Osteoblast (primary cell): Measurements from ENCODE around the gene SYNJ2. TPM values are rescaled to one million over a fixed set of nuclear protein-coding genes. Genes with fewer than 3 reads are reported as not detected.
A peak's percentile ranks its signal among the peaks of the same experiment; 100 is the strongest.

Experiments used
- DNase-seq: peaks from one replicate; pipeline ENCODE4 v3.0.0; 2011; ENCODE audit warnings: low spot score, mixed read lengths; ENCODE audit not compliant: insufficient read length; ENCODE audit errors: missing footprints
- H2AFZ ChIP-seq: 2 replicates; pipeline ENCODE4 v1.6.0; 2011; ENCODE audit warnings: mild to moderate bottlenecking, low read length
- H3K27ac ChIP-seq: 2 replicates; pipeline ENCODE4 v1.5.1; 2011; ENCODE audit warnings: mild to moderate bottlenecking, low read depth, low read length, moderate library complexity
- H3K27me3 ChIP-seq: 2 replicates; pipeline ENCODE4 v1.6.0; 2012; ENCODE audit warnings: mild to moderate bottlenecking, control low read depth, inconsistent platforms, low read length, moderate library complexity; ENCODE audit not compliant: insufficient read depth
- H3K36me3 ChIP-seq: 2 replicates; pipeline ENCODE4 v1.5.1; 2011; ENCODE audit warnings: mild to moderate bottlenecking, low read length, control low read depth, moderate library complexity; ENCODE audit not compliant: insufficient read depth
- H3K4me1 ChIP-seq: 2 replicates; pipeline ENCODE4 v1.5.1; 2011; ENCODE audit warnings: mild to moderate bottlenecking, low read length, control low read depth, moderate library complexity; ENCODE audit not compliant: insufficient read depth
- H3K4me2 ChIP-seq: 2 replicates; pipeline ENCODE4 v1.6.0; 2011; ENCODE audit warnings: mild to moderate bottlenecking, low read length; ENCODE audit not compliant: insufficient read depth
- H3K4me3 ChIP-seq: fragments of 200-600 bp; sonication (generic); 3 replicates; pipeline ENCODE4 v1.5.1; 2012; ENCODE audit warnings: mild to moderate bottlenecking, low read length, inconsistent platforms; ENCODE audit not compliant: insufficient read depth
- H3K79me2 ChIP-seq: 2 replicates; pipeline ENCODE4 v1.6.0; 2012; ENCODE audit warnings: mild to moderate bottlenecking, low read length, control low read depth, inconsistent platforms; ENCODE audit not compliant: insufficient read depth
- H3K9me3 ChIP-seq: 2 replicates; pipeline ENCODE4 v1.5.1; 2011; ENCODE audit warnings: low read depth, low read length, control low read depth
- H4K20me1 ChIP-seq: 2 replicates; pipeline ENCODE4 v1.6.0; 2012; ENCODE audit warnings: mild to moderate bottlenecking, low read length, control low read depth; ENCODE audit not compliant: insufficient read depth
- CTCF ChIP-seq: IDR thresholded peaks from 2 replicates; pipeline ENCODE4 v1.5.1; 2011; ENCODE audit warnings: mild to moderate bottlenecking, low read depth, low read length, moderate library complexity; ENCODE audit errors: extremely low read depth
- total RNA-seq: library from RNA; depleted of rRNA; stranded (reverse); fragments of >200 nt; gene quantifications from 2 replicates; pipeline ENCODE4 v1.2.3, GENCODE V29; 2012

Gene SYNJ2
- total RNA-seq, 1 donor = 94.8 TPM

GRCh38 chr6:158053377-158054313 is 72.0 kb downstream of the SYNJ2 start:
- no peak for TF ChIP-seq CTCF
- H3K27me3 ChIP-seq = no peaks in the 10 kb centered on the region
- no peak overlapping the region for H3K4me3 ChIP-seq
- peaks cover 43% of the 10 kb centered on the region for H3K4me1 ChIP-seq
- no peaks in the 10 kb centered on the region for H4K20me1 ChIP-seq
- no peak overlapping the region for H2AFZ ChIP-seq
- DNase-seq = no peak
- no peaks in the 10 kb centered on the region for H3K9me3 ChIP-seq
- H3K4me2 ChIP-seq = no peak overlapping the region
- no peak overlapping the region for H3K27ac ChIP-seq
- H3K79me2 ChIP-seq = peaks cover 24% of the 10 kb centered on the region
- H3K36me3 ChIP-seq = peaks cover 51% of the 10 kb centered on the region

GRCh38 chr6:158056355-158056754 is 74.7 kb downstream of the SYNJ2 start:
- peaks cover 16% of the 10 kb centered on the region for H3K79me2 ChIP-seq
- H3K36me3 ChIP-seq = peaks cover 54% of the 10 kb centered on the region
- H4K20me1 ChIP-seq = no peaks in the 10 kb centered on the region
- H2AFZ ChIP-seq = no peak overlapping the region
- TF ChIP-seq CTCF = no peak
- H3K9me3 ChIP-seq = no peaks in the 10 kb centered on the region
- peaks cover 45% of the 10 kb centered on the region for H3K4me1 ChIP-seq
- peak overlapping the region; percentile 99 for H3K27ac ChIP-seq
- no peak for DNase-seq
- no peaks in the 10 kb centered on the region for H3K27me3 ChIP-seq
- no peak overlapping the region for H3K4me3 ChIP-seq
- no peak overlapping the region for H3K4me2 ChIP-seq

GRCh38 chr6:158056804-158057203 is 75.1 kb downstream of the SYNJ2 start:
- no peaks in the 10 kb centered on the region for H3K27me3 ChIP-seq
- TF ChIP-seq CTCF = no peak
- peaks cover 17% of the 10 kb centered on the region for H3K79me2 ChIP-seq
- no peaks in the 10 kb centered on the region for H4K20me1 ChIP-seq
- H3K4me3 ChIP-seq = no peak overlapping the region
- DNase-seq = peak; percentile 22
- peaks cover 50% of the 10 kb centered on the region for H3K4me1 ChIP-seq
- no peaks in the 10 kb centered on the region for H3K9me3 ChIP-seq
- peak overlapping the region; percentile 99 for H3K27ac ChIP-seq
- no peak overlapping the region for H2AFZ ChIP-seq
- H3K36me3 ChIP-seq = peaks cover 58% of the 10 kb centered on the region
- peak overlapping the region; percentile 54 for H3K4me2 ChIP-seq

GRCh38 chr6:158057213-158057987 is 75.7 kb downstream of the SYNJ2 start:
- Histone ChIP-seq H3K9me3 (no peaks in the 10 kb centered on the region), H3K36me3 (peaks cover 62% of the 10 kb centered on the region), H3K27ac (peak overlapping the region; percentile 99), H3K27me3 (no peaks in the 10 kb centered on the region), H3K4me1 (peaks cover 54% of the 10 kb centered on the region), H3K4me3 (no peak overlapping the region), H2AFZ (no peak overlapping the region), H4K20me1 (no peaks in the 10 kb centered on the region), H3K79me2 (peaks cover 20% of the 10 kb centered on the region), H3K4me2 (peak overlapping the region; percentile 54)
- DNase-seq = peak; percentile 97
- TF ChIP-seq CTCF = no peak
